HCT116 (cell line): Measurements from ENCODE around the gene ZBTB7C. TPM values are rescaled to one million over a fixed set of nuclear protein-coding genes. Genes with fewer than 3 reads are reported as not detected.

ENCODE experiments used
- ATAC-seq: fragments of 200-7000 bp; cut with Tn5 transposase; 2 replicates; pipeline ENCODE4 v1.9.1; 2020; ENCODE audit warnings: mild to moderate bottlenecking, moderate library complexity
- BruUV-seq: library from RNA; stranded (reverse); fragments of 400-500 nt; replicated peaks from 2 replicates; lab custom pipeline; 2021; lab: Mats Ljungman, UMichigan
- CTCF ChIA-PET: fragments of 300-600 bp; sonication (Branson Sonifier 250); formaldehyde crosslinking; loops from one replicate; lab custom pipeline; 2021; ENCODE audit warnings: antibody characterized with exemption; lab: Charles Lee
- POLR2A ChIA-PET: fragments of 300-600, 350-600 bp; sonication (Branson Sonifier 250); formaldehyde crosslinking; loops from one replicate; lab custom pipeline; 2021; ENCODE audit warnings: antibody characterized with exemption; lab: Charles Lee
- RAD21 ChIA-PET, 2 experiments: fragments of 300-600 bp; sonication (Branson Sonifier 250); formaldehyde crosslinking; loops; one replicate each; lab custom pipeline; 2023; ENCODE audit warnings: low total read pairs in 2 of 2; ENCODE audit not compliant: uncharacterized antibody in 2 of 2, unreplicated experiment in 2 of 2, low non-redundant PET in 1 of 2; lab: Charles Lee
- DNase-seq: peaks from one replicate; pipeline ENCODE4 v3.0.0-alpha.2; 2010; ENCODE audit warnings: low read depth, low spot score
- H2AFZ ChIP-seq: fragments of 200-600 bp; shearing (Covaris generic), sonication (generic); 2 replicates; pipeline ENCODE4 v1.6.1; 2017; ENCODE audit warnings: low read depth, mixed run types, mixed read lengths, antibody characterized with exemption, low read length; ENCODE audit not compliant: poor library complexity, severe bottlenecking
- H3K27ac ChIP-seq: 2 replicates; pipeline ENCODE4 v1.5.1; 2012; ENCODE audit warnings: low read depth, low read length
- H3K27me3 ChIP-seq: fragments of 200-600 bp; sonication (generic); 2 replicates; pipeline ENCODE4 v1.6.1; 2016; ENCODE audit warnings: mixed run types, low read length, mixed read lengths; ENCODE audit not compliant: insufficient read depth
- H3K36me3 ChIP-seq, 2 experiments: fragments of 200-500 bp in 1 of 2; fragments of 200-600 bp in 1 of 2; sonication (Bioruptor generic) in 1 of 2; sonication (generic) in 1 of 2; 2 replicates each; pipeline versions ENCODE4 v1.5.1 to v1.6.1; 2014 to 2016; ENCODE audit warnings: low read length in 2 of 2, inconsistent platforms in 1 of 2, mixed read lengths in 1 of 2, mixed run types in 1 of 2; ENCODE audit not compliant: insufficient read depth in 2 of 2, control insufficient read depth in 1 of 2
- H3K4me1 ChIP-seq, 2 experiments: fragments of 200-600 bp in 1 of 2; sonication (generic) in 1 of 2; 2 replicates each; pipeline versions ENCODE4 v1.5.1 to v1.6.1; 2012 to 2017; ENCODE audit warnings: low read length in 2 of 2, inconsistent platforms in 1 of 2, mild to moderate bottlenecking in 1 of 2, mixed read lengths in 1 of 2, mixed run types in 1 of 2, moderate library complexity in 1 of 2; ENCODE audit not compliant: insufficient read depth in 2 of 2, control insufficient read depth in 1 of 2
- H3K4me2 ChIP-seq: fragments of 200-600 bp; sonication (generic); 2 replicates; pipeline ENCODE4 v1.6.1; 2017; ENCODE audit warnings: mixed run types, low read length, mixed read lengths
- H3K4me3 ChIP-seq, 2 experiments: fragments of 200-600 bp in 1 of 2; sonication (generic) in 1 of 2; replicated peaks in 1 of 2; 2 replicates each; pipeline ENCODE4 v1.5.1; 2011 to 2016; ENCODE audit warnings: low read length in 2 of 2, control low read depth in 1 of 2, low read depth in 1 of 2, mild to moderate bottlenecking in 1 of 2, mixed read lengths in 1 of 2, mixed run types in 1 of 2
- H3K79me2 ChIP-seq: fragments of 200-600 bp; sonication (generic); 2 replicates; pipeline ENCODE4 v1.6.1; 2017; ENCODE audit warnings: mild to moderate bottlenecking, mixed run types, low read length, moderate library complexity, mixed read lengths; ENCODE audit not compliant: insufficient read depth
- H3K9ac ChIP-seq: fragments of 200-600 bp; sonication (generic); 2 replicates; pipeline ENCODE4 v1.6.1; 2016; ENCODE audit warnings: low read length, mixed read lengths
- H3K9me2 ChIP-seq: fragments of 200-600 bp; sonication (generic), shearing (Covaris generic); 2 replicates; pipeline ENCODE4 v1.6.1; 2017; ENCODE audit warnings: mixed run types, mild to moderate bottlenecking, moderate library complexity; ENCODE audit not compliant: insufficient read depth
- H3K9me3 ChIP-seq, 2 experiments: fragments of 200-500 bp in 1 of 2; fragments of 200-600 bp in 1 of 2; sonication (Bioruptor generic) in 1 of 2; sonication (generic) in 1 of 2; 2 replicates each; pipeline ENCODE4 v1.6.1; 2014 to 2017; ENCODE audit warnings: low read length in 2 of 2, mixed read lengths in 2 of 2, inconsistent platforms in 1 of 2, low read depth in 1 of 2, mild to moderate bottlenecking in 1 of 2, mixed run types in 1 of 2, moderate library complexity in 1 of 2; ENCODE audit not compliant: control insufficient read depth in 1 of 2, insufficient read depth in 1 of 2
- H4K20me1 ChIP-seq: fragments of 200-600 bp; sonication (generic), shearing (Covaris generic); 2 replicates; pipeline ENCODE4 v1.6.1; 2017; ENCODE audit warnings: mixed run types, mild to moderate bottlenecking, moderate library complexity; ENCODE audit not compliant: insufficient read depth
- CBX3 ChIP-seq: IDR thresholded peaks from 2 replicates; pipeline ENCODE4 v1.6.1; 2012; ENCODE audit warnings: low read depth
- EZH2 ChIP-seq: fragments of 200-600 bp; sonication (generic); IDR thresholded peaks from 2 replicates; pipeline ENCODE4 v1.6.1; 2017; ENCODE audit warnings: antibody characterized with exemption, mixed run types
- EZH2phosphoT487 ChIP-seq: fragments of 200-600 bp; IDR thresholded peaks from 2 replicates; pipeline ENCODE4 v1.6.1; 2018; ENCODE audit warnings: antibody characterized with exemption, borderline replicate concordance
- FOSL1 ChIP-seq: IDR thresholded peaks from 2 replicates; pipeline ENCODE4 v1.6.1; 2012; ENCODE audit warnings: low read depth
- JUND ChIP-seq: IDR thresholded peaks from 2 replicates; pipeline ENCODE4 v1.6.1; 2012
- POLR2AphosphoS5 ChIP-seq: IDR thresholded peaks from 2 replicates; pipeline ENCODE4 v1.6.1; 2011; ENCODE audit warnings: mild to moderate bottlenecking, low read depth, low read length, moderate library complexity
- RAD21 ChIP-seq: IDR thresholded peaks from 2 replicates; pipeline ENCODE4 v1.6.1; 2012; ENCODE audit warnings: low read depth, mild to moderate bottlenecking
- SP1 ChIP-seq: IDR thresholded peaks from 2 replicates; pipeline ENCODE4 v1.6.1; 2012; ENCODE audit warnings: low read depth
- YY1 ChIP-seq: IDR thresholded peaks from 2 replicates; pipeline ENCODE4 v1.6.1; 2011; ENCODE audit warnings: low read length, low read depth, moderate library complexity, mild to moderate bottlenecking; ENCODE audit not compliant: insufficient replicate concordance; ENCODE audit errors: extremely low read depth
- ZFX ChIP-seq: fragments of 450-650 bp; IDR thresholded peaks from 2 replicates; pipeline ENCODE4 v1.6.1; 2017
- intact Hi-C: fragments of 100-400 bp; cut with micrococcal nuclease; formaldehyde crosslinking; loops from 2 replicates; pipeline ENCODE4 v1.10.0; 2022
- total RNA-seq: library from RNA; stranded (reverse); gene quantifications from one replicate; pipeline ENCODE4 v1.2.1, GENCODE V29; 2021; ENCODE audit not compliant: unreplicated experiment
- TF ChIP-seq, protein P1 (sequence below): IDR thresholded peaks from 2 replicates; pipeline ENCODE4 v1.6.1; 2011; ENCODE audit warnings: mild to moderate bottlenecking, low read length, moderate library complexity; ENCODE audit not compliant: insufficient replicate concordance; ENCODE audit errors: extremely low read depth
- TF ChIP-seq, protein P2 (sequence below): IDR thresholded peaks from 2 replicates; pipeline ENCODE4 v1.6.1; 2012
- TF ChIP-seq, protein P3 (sequence below), 3 experiments: fragments of 200-600 bp in 1 of 3; sonication (generic) in 1 of 3; IDR thresholded peaks in 2 of 3; conservative IDR thresholded peaks in 1 of 3; 2 replicates each; pipeline ENCODE4 v1.5.1; 2012 to 2017; ENCODE audit warnings: low read depth in 2 of 3, low read length in 2 of 3, antibody characterized with exemption in 1 of 3, borderline replicate concordance in 1 of 3, control low read depth in 1 of 3, mild to moderate bottlenecking in 1 of 3, mixed read lengths in 1 of 3, mixed run types in 1 of 3, moderate library complexity in 1 of 3; ENCODE audit not compliant: insufficient read depth in 1 of 3

Gene ZBTB7C
- total RNA-seq, 1 experiment from 2014 or later = 0.37 TPM

DNA sequence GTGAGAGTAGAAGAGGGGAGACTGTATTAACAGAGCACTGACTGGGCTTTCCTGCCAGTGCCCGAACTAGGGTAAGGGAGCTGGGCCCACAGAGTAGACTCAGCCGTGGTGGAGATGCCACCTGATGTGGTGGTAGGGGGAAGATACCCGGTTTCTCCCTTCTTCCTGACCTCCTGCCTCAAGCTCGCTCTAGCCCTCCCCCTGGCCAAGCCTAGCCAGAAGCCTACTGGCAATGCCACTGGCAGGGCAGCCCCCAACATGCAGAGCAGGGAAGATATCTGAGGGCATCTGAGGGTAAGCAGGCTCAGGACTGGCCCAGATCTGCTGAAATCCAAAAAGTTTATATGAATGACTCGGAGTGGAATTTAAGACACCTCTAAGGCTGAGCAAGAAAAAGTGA lies 316.1 kb downstream of the ZBTB7C start:
- DNase-seq = no peak
- Histone ChIP-seq H2AFZ (no peak overlapping the region), H3K9me2 (no peaks in the 10 kb centered on the region), H3K27ac (no peak overlapping the region), H3K4me1 (no peaks in the 10 kb centered on the region), H3K9me3 (no peaks in the 10 kb centered on the region), H3K36me3 (no peaks in the 10 kb centered on the region), H3K9ac (no peak overlapping the region), H3K4me2 (no peak overlapping the region), H3K27me3 (no peaks in the 10 kb centered on the region; the same call in 1 of the 2 replicates), H4K20me1 (no peaks in the 10 kb centered on the region)
- RAD21 ChIA-PET = no interaction called here
- CTCF ChIA-PET = no interaction called here
- POLR2A ChIA-PET = no interaction called here
- TF ChIP-seq YY1 = no peak
- TF ChIP-seq SP1 = no peak
- TF ChIP-seq CBX3 = no peak
- TF ChIP-seq, protein P1, sequence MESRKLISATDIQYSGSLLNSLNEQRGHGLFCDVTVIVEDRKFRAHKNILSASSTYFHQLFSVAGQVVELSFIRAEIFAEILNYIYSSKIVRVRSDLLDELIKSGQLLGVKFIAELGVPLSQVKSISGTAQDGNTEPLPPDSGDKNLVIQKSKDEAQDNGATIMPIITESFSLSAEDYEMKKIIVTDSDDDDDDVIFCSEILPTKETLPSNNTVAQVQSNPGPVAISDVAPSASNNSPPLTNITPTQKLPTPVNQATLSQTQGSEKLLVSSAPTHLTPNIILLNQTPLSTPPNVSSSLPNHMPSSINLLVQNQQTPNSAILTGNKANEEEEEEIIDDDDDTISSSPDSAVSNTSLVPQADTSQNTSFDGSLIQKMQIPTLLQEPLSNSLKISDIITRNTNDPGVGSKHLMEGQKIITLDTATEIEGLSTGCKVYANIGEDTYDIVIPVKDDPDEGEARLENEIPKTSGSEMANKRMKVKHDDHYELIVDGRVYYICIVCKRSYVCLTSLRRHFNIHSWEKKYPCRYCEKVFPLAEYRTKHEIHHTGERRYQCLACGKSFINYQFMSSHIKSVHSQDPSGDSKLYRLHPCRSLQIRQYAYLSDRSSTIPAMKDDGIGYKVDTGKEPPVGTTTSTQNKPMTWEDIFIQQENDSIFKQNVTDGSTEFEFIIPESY = no peak
- TF ChIP-seq POLR2AphosphoS5 = no peak
- TF ChIP-seq EZH2 = no peak
- TF ChIP-seq, all 23 proteins: peak for 0
- intact Hi-C loops = no loop called here
- Histone ChIP-seq H3K79me2 (no peaks in the 10 kb centered on the region), H3K4me3 (no peak overlapping the region)
- BruUV-seq = no TSS peak
- no peak for ATAC-seq

DNA sequence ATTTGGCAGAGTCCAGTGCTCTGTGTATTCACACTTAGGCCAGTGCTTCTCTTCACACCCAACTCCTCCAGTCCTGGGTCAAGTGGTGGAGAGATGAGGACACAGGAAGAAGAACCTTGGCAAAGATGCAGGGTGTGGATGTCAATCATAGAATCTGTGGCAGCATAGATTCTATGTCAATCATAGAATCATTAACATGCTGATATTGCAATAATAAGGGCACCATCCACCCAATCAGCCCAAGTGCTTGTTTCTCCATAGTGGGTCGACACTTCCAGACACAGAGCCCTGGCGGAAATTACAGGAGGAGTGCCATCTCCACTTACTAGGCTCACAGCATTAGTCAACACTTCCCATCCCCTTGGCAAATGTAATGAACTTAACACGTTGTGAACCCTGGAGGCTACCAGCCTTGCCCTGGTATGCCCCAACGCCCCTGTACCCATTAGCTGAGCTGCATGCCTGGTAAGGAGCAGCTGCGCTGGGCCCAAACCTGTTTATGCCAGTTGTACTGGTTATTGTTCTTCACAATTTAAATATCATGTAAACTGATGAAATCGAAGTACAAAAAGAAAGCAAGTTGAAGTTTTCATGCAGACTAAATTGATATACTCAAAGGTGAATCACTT lies 317.2 kb downstream of the ZBTB7C start:
- BruUV-seq = no TSS peak
- Histone ChIP-seq H3K4me1 (no peaks in the 10 kb centered on the region), H3K79me2 (no peaks in the 10 kb centered on the region), H3K36me3 (no peaks in the 10 kb centered on the region), H3K27me3 (no peaks in the 10 kb centered on the region; the same call in 1 of the 2 replicates), H3K9me3 (no peaks in the 10 kb centered on the region), H3K9me2 (no peaks in the 10 kb centered on the region)
- RAD21 ChIA-PET = no interaction called here
- DNase-seq (no peak), ATAC-seq (no peak)
- TF ChIP-seq, protein P2, sequence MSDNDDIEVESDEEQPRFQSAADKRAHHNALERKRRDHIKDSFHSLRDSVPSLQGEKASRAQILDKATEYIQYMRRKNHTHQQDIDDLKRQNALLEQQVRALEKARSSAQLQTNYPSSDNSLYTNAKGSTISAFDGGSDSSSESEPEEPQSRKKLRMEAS = no peak
- TF ChIP-seq JUND (no peak), EZH2 (no peak), ZFX (no peak), RAD21 (no peak), POLR2AphosphoS5 (no peak), EZH2phosphoT487 (no peak), FOSL1 (no peak)
- TF ChIP-seq, protein P3, sequence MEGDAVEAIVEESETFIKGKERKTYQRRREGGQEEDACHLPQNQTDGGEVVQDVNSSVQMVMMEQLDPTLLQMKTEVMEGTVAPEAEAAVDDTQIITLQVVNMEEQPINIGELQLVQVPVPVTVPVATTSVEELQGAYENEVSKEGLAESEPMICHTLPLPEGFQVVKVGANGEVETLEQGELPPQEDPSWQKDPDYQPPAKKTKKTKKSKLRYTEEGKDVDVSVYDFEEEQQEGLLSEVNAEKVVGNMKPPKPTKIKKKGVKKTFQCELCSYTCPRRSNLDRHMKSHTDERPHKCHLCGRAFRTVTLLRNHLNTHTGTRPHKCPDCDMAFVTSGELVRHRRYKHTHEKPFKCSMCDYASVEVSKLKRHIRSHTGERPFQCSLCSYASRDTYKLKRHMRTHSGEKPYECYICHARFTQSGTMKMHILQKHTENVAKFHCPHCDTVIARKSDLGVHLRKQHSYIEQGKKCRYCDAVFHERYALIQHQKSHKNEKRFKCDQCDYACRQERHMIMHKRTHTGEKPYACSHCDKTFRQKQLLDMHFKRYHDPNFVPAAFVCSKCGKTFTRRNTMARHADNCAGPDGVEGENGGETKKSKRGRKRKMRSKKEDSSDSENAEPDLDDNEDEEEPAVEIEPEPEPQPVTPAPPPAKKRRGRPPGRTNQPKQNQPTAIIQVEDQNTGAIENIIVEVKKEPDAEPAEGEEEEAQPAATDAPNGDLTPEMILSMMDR (IDR thresholded peaks at IDR 0.05 in 2 of 3, conservative IDR thresholded peaks at IDR 0.05 in 1 of 3; ENCODE audit: borderline replicate concordance in 1 of 3, insufficient read depth in 1 of 3, low read depth in 2 of 3, low read length in 2 of 3) = no peak
- TF ChIP-seq, all 23 proteins: peak for 0
- Histone ChIP-seq H3K4me2 (no peak overlapping the region), H2AFZ (no peak overlapping the region), H3K27ac (no peak overlapping the region), H3K4me3 (no peak overlapping the region), H3K9ac (no peak overlapping the region), H4K20me1 (no peaks in the 10 kb centered on the region)
- CTCF ChIA-PET = no interaction called here
- POLR2A ChIA-PET = no interaction called here
- intact Hi-C loops = no loop called here
